SIG-M5 (cell line): ENCODE results near the gene MSI2.
A peak's percentile ranks its signal among the peaks of the same experiment; 100 is the strongest.

Source experiments
- DNase-seq: peaks from one replicate; lab custom pipeline; 2025; lab: John Stamatoyannopoulos, UW

MSI2 gene

DNA sequence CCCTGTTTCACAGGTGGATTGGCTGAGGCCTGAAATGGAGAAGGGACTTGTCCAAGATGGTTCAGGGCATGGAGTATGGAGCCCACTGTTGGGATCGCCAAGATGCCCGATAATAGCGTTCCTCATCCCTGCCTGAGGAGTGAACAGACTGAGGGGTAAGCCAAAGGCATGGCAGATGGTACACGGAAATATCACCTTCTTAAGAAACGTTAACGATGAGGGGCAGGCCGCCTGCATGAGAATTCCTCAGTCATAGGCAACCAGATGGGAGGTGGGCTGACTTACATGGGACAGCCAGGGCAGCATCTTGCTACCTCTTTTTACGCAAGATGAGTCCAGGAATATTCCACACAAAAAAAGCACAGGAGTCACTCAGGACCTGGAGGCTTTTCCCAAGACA is 300.7 kb downstream of the MSI2 start:
- DNase-seq = no peak

DNA sequence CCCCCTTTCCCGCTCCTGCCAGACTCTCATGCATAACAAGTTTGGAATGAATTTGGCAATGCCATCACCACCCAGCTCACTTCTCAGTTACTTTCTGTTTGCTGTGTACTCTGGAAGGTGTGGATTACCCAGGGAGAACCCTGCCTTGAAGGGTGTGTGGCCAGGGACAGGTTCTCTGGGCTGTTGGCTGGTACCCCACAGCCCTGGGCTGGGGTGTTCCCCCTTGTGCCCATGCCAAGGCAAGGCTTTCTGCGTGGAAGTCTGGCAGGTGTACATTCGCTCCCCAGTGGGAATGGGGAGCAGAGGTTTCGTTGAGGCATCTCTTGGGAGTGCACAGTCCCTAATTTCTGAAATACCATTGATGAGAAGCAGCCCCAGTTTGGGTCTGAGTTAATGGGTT is 301.1 kb downstream of the MSI2 start:
- no peak for DNase-seq

DNA sequence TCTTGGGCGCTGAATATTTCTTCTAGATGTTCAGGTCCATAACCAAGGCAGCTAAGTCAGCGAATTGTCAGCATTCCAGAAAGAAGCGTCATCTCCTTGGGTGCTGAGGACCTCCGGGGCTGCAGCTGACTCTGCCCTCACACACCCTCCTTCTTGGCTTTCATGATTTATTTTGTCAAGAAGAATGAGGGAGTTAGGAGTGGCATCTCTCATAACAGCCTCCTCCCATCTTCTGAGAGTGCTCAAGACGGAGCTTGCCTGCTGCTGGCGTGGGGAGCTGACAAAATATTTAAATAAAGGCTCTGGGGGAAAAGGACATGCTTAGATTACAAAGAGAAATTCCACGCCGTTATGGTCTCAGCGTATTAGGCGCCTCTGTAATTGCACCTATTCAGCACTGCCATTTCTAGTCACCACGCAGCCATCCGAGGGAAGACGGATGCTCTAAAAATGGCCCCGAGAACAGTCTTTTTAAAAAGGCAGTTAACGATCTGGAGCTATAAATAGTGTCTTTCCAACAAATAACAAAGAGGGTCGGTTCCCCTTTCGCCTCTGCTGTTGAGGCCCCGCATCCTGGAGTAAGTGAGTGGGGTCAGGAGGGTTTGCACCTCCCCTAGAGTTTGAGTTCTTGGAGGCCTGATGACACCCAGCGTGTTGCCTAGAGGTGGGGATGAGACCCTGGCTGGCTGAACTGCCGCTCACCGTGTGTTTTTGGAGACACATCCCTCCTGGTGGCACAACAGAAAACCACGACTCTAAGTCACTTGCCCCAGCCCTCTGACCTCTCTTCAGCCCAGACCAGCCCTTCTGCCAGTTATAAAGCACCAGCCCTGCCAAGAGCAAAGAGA is 301.7 kb downstream of the MSI2 start:
- DNase-seq = peak; percentile 65

DNA sequence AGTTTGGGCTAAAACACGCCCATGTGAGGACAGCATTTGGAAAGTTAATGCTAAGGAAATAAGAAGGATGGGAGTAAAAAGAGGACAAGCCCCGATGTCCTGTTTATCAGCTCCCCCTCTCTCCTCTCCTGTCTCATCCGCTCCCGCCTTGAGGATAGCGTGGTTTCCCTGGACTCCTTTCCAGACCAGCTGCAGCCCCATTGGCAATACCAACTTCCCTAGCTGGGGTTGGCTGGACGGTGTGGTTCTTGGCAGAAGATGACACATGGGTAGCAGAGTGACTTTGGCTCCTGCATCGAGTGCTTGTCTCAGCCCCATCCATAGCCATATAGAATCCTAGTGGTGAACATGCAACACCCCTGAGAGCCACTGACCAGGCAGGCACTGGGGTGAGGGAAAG is 302.9 kb downstream of the MSI2 start:
- no peak for DNase-seq

DNA sequence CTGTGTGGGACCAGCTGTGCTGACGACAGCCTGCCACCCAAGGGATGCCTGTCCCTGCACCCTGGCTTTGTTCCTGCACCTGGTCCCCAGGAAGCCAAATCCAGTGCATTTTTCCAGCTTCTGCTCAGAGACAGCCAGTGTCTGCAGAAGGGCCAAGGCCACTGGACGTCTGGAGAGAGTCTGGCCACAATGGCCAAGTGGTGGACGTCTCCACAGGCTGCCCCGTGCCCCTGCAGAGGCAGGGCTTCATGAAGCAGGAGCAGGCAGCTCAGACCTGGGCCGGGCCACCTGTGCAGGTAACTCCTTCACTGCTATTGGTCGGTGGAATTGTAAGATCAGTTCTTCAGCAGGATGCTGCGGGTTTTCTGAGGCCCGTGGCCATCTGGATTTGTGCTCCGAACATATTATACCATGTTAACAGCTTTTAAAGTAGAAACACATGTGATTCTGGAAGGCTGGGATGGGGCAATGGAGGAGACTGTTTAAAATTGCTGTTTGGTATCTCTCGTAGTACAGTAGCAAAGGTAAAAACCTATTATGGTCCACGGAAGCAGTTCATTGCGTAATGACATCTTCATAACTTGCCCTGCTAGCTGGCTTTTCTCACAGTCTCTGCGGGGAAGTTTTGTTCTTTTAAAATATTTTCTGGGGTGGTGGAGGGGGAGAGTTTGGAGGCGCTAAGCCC is 303.5 kb downstream of the MSI2 start:
- no peak for DNase-seq

DNA sequence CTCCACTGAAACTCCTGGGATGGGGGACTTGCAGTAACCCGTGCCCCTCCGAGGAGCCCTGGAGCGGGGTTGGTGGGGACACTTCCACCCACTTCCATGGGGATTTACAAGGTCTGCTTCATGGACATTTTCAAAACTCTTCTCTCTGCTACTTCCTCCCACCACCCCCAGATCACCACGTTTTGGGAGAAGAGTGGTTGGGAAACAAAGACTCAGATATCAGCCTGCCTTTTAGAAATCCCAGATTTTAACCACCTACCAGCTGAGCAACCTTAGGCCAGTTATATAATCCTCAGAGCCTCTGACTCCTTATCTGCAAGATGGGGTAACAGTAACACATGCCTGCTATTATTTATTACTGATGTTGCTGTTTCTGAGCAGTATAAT is 304.0 kb downstream of the MSI2 start:
- DNase-seq = no peak

DNA sequence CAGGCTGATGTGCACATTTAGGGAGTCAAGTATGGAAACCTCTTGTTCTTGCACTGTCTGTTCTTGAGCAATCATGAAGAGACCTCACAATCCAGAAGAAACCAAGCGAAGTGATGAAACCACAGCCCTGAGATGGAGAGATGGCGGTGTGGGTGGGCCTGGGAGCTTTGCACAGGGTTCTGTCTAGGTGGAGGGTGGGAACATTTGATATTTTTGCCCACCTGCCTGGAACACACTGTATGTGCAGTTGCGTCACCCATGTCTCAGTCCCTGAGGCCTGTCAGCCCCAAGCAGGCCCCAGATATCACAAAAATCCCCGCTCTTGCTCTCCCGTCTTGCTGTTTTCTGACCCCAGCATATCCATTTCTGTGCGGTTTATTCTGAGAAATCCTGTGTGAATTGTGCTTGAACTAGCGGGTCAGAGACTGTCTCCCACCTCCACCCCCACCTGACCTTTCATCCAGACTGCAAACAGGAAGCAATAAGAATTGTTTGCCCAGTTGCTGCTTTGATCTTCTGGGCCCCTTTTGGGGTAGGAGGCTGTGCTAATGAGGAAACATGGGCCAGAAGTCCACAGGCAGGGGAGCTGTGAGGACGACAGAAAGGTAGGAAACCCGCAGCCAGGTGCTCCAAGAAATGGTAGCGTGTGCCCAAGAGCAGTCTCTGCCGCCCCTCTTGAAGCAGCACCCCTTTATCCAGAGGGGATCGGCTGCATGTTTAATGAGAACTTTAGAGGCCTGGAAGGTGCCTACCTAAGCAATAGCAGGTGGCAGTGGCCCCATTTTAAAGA is 304.9 kb downstream of the MSI2 start:
- no peak for DNase-seq

DNA sequence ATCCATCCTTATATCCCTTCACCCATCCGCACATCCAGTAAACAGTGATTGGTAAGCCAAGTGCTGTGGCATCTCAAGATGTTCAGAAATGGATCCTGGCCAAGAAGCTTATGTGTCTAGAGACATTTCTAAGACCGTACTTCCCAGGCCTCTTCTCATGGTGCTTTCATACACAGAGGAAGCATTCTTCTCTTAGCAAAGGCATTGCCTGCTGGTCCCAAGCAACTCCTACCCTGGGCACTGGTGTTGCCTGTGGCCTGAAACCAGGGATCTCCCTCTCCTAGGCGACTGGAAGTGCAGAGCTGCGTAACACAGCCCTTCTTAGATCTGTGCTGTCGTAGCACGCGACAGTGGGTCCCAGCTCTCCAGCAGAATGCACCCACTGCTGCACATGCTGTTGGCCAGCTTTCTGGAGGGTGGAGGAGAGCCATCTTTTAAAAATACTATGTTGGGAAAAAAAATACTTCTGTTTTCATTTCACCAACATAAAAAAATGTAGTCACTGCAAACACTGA is 305.9 kb downstream of the MSI2 start:
- DNase-seq = no peak

DNA sequence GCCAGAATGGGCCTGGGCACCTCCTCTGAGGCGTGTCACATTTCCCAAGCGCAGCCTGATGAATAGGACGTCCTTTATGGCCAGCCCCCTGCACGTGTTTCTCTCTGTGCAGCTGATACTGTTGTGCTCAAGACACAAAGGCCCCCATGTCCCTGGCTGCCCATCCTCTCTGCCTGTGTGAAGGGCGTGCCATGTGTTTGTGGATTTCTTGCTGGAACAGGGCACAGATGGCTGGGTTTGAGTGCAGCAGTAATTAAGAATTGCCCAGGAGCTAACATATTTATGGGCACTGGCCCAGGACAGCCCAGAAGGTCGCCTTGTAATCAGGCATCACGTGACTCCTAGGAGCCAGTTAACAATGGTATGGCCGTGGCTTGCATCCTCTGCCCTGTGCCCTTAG is 307.6 kb downstream of the MSI2 start:
- DNase-seq = no peak

DNA sequence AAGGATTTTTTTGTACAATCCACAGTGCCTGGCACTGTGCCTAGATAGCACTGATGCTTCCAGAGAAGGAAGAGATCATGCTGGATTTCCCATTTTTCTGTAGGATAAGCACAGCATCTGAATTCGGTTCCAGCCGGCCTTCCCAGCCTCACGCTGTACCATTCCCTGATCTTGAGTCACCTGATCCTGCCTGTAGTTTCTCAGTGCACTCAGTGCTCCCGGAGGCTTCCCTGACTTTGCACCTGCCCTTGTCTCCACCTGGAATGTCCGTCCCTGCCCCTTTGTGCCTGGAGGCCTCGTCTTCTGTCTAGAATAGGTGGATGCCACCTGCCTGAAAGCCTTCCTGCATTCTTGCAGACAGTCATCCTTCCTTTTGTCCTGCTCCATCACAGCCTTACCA is 308.9 kb downstream of the MSI2 start:
- DNase-seq = no peak

DNA sequence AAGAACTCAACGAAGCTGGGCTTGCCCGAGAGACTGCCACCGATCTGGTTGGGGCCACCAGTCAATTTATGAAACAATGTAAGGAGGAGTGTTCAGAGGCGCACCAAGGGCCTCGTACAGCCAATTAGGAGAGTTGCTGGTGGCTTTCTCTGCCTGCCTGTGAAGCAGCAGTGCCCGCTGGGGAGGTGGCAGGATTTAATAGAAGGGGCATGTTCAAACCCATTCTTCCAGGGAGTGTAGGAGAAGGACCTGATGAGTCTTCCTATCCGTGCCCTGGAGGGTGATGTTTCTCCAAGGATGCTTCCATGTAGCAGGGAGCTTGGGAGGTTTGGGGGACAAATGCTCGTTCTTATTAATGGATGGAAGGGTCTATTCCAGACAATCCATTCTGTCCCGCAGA is 310.4 kb downstream of the MSI2 start:
- no peak for DNase-seq

DNA sequence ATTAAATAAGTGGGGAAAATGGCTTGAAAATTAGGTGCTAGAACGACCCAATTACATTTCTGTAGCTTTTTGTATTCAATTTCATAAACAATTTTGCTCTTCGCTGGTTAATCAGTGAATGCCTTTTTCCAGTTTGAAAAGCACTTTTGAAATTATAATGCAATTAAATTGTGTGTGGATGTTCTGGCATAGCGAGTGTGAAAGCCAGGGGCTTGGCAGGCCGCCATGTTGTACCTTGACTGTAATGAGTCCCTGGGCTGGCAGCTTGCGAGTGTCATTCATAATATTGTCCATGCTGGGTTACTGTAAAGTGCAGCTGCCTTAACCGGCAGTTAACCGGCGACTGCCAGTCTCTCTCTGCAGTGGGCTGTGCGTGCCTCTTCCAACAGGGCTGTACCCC is 310.9 kb downstream of the MSI2 start:
- DNase-seq = no peak

DNA sequence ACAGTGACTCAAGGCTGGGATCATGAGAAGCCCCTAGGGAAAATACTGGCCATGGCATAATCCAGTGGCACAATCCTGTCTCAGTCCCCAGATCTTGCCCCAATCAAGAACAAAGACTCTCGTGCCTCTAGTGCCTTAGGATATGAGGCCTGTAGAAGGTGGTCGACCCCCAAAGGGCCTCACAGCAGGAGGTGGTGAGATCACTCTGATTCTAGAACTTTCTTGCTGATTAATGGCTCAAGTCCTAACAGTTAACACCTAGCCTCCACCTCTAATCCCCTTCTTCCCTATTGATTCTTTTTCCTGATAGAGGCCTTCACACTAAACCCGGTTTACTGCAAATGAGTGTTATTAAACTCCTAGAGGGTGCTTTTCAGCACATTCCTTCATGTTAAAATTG is 312.0 kb downstream of the MSI2 start:
- DNase-seq = no peak

DNA sequence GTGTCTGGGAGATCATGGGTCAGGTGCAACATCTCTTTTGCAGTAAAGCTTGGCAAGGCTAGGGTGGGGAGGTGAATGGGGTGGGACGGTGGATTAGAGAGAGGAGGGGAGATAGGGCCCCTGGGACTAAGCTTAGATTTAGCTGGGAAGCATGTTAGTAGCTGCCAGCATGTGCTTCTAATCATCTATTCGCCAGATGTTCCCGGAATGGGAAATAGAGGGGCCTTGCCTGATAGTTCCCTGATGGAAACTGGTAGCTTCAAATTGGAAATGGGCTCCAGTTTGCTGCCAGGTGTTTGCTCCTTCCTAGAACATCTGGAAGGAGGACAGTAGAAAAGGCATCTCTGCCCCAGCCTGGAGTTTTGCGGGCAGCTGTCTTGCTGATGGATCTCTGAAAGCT is 312.7 kb downstream of the MSI2 start:
- no peak for DNase-seq

DNA sequence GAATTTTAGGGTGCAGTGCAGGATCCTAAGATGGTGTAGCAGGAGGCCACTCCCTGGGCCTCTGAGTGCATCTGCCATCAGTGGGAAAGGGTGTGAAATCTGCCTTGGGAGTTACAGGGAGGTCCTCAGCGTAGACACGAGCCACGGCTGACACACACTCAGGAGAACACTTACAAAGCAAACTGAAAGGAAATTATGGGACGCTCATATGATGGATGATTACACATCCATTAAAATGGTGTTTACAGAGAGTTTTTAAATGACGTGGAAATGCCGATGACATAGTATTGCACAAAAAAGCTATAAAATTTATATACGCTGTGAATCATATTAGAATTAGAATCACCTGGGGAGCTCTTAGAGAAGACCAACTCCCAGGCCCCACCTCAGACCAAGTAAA is 313.5 kb downstream of the MSI2 start:
- DNase-seq = no peak

DNA sequence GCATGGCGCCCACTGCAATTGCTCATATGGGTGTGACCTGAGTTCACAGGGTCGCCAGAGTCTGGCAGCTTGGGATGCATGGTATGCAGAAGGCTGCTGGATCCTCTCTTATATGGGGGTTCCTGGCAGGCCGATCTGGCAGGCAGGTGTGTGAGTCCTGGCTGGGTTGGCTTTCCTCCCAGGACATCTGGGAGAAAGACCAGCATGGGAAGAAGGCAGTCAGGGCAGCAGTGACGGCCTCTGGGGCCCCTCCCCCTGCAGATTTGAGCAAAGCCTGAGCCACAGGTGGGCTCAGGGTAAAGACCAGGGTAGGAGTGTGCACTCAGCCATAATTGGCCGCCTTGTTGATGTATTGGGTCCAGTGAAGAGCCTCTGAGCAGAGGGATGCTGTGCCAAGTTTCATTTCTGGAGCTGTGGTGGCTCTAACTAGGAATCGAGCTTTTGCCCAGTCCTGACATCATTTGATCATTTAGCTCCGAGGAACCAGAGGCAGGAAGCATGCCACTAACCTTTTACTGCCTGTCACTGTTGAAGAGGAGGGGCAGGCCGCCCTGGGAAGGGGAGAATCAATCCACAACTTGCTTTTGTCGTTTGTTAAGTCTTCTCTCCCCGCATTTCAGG is 314.5 kb downstream of the MSI2 start:
- DNase-seq = no peak

DNA sequence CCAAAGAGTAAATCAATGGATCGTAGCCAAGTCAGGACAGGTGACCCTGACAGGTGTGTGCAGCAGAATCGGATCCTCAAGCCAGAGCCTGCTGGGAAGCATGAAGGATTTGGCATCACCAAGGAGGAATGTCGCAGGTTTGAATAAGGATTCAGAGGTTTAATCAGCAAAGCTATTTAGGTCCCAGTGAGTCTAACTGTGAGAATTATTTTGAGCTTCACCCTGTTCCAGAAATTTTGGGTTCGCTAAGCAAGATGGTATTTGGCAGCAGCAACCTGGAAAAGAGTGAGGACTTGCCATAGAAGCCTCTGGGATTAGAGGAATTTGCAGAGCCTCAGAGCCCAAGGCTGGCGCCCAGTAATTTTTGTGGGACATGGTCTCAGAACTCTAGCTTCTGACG is 315.7 kb downstream of the MSI2 start:
- no peak for DNase-seq

DNA sequence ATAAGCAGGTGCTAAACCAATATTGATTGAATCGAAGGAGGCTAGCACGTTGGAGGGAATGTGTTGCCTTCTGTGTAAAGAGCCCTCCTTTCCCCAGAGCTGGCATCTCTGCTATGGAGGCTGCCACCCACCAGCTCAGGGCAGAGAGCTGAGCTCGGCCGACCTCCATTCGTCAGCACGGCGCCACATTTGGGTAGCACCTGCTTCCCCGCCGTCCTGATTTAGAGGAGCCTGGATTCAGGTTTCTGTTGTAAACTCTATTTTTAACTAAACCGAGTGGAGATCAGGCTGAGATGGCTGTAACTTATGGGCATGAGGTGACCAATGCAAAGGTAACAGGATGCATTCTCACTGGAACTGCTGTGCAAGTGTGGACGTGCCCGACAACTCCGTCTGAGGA is 316.3 kb downstream of the MSI2 start:
- no peak for DNase-seq

DNA sequence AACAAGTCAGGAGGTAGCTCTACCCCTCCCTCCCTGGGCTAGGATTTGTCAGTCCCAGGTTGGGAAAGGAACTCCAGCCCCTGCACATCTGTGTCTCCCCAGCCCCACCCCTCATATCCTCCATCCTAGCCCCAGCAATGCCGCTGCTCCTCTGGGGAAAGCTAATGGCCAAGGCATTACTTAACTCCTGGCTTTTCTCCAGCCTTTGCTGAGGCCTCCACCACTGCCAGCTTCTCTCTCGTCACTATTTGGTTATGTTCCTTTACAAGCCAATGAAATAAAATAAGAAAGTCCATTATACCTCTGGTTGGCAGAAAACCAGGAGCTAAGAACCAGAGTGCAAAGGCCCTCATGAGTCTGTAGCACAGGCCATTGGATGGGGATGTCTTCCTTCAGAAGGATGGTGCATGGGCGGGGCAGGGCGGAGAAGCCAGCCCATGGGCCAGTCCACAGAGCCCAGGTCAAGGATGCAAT is 317.8 kb downstream of the MSI2 start:
- DNase-seq = no peak

DNA sequence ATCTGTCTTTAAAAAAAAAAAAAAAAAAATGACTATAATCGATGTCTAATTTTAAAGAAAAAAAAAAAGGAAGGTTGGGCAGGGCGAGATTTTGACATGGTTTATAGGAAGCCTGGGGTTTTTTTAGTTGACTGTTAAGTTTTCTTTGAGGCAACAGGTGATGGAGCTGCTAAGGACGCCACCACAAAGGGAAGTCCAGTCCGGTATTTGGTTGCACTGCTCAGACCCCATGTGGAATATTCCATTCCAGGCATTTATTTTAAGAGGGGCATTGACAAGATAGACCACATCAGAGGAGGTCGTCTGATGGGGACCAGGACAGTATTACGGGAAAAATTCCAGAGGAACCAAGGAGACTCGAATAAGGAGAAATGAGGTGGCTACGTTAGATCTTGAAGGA is 320.4 kb downstream of the MSI2 start:
- no peak for DNase-seq

DNA sequence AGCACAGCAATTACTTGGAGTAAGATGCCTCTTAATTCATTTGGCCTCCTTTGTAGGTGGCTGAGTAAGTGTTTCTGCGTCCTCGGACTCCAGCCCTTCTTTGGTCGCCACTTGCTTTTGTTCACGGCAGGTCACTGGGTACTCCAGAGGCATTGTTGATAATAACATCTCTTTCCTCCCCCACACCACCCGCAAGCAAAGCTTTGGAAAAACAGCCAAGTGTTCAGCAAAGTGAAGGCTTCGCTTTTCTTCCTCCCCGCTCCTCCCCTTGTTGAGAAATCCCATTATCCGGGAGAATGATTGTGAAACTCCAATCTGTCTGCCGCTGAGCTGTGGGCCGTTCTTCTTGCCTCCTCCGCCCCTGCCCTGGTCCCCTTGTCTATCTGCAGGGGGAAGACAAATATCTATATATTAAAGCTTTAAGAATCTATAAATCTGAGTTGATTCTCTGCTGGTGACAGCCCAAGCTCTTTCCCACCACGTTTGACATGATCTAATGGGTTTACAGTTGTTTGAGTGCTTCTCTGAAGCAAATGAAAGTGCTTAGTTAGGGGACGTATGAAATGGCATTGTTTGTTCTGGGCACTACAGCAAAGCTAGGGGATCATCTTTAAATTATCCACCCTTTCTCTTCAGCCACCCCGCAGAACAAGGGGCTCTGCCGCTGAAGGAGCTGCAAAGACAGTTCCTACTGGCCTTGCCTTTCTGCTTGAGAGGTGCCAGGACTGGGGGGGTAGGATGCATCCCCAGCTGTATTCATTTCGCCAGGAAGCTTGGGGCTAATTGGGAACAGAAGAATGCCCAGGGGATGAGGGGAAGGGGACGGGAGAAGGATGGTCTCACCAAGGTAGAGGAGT is 321.7 kb downstream of the MSI2 start:
- DNase-seq = no peak
